HFFc6 (cell line): ENCODE measurements around the gene ZBTB45. TPM values are rescaled to one million over a fixed set of nuclear protein-coding genes. Genes with fewer than 3 reads are reported as not detected.
A peak's percentile ranks its signal among the peaks of the same experiment; 100 is the strongest.

ENCODE experiments used
- DNase-seq: peaks from one replicate; pipeline ENCODE4 v3.0.0-alpha.2; 2018
- H3K27ac Mint-ChIP-seq: 2 replicates; pipeline ENCODE4 v1.8.0; 2020; ENCODE audit warnings: mild to moderate bottlenecking, mixed read lengths
- H3K27me3 Mint-ChIP-seq: 2 replicates; pipeline ENCODE4 v1.8.0; 2021; ENCODE audit warnings: mild to moderate bottlenecking, moderate library complexity, mixed read lengths; ENCODE audit not compliant: insufficient read depth
- H3K36me3 Mint-ChIP-seq: 2 replicates; pipeline ENCODE4 v1.8.0; 2021; ENCODE audit warnings: low read depth, mixed read lengths
- H3K4me1 Mint-ChIP-seq: 2 replicates; pipeline ENCODE4 v1.8.0; 2020; ENCODE audit warnings: low read depth, mixed read lengths
- H3K4me3 Mint-ChIP-seq: 2 replicates; pipeline ENCODE4 v1.8.0; 2020; ENCODE audit warnings: mild to moderate bottlenecking, moderate library complexity, mixed read lengths
- H3K9me3 Mint-ChIP-seq: 2 replicates; pipeline ENCODE4 v1.8.0; 2020; ENCODE audit warnings: mild to moderate bottlenecking, mixed read lengths
- total RNA-seq, 6 experiments: library from RNA; stranded (reverse); fragmentation: NEBNext Ultra II Directional; extraction: Animal tissue kit (Norgen Biotek cat#: 25700); gene quantifications; 2 replicates in 1 of 6; 3 replicates in 5 of 6; pipeline ENCODE4 v1.2.3, GENCODE V29; 2021
- TF ChIP-seq, protein P1 (sequence below): fragments of 200-600 bp; sonication (generic); IDR thresholded peaks from 2 replicates; pipeline ENCODE4 v1.5.0; 2021; ENCODE audit warnings: antibody characterized with exemption, mild to moderate bottlenecking

ZBTB45 gene
- total RNA-seq, 6 experiments from 2014 or later: 15.0 to 17.4 (median 16.7) TPM

DNA sequence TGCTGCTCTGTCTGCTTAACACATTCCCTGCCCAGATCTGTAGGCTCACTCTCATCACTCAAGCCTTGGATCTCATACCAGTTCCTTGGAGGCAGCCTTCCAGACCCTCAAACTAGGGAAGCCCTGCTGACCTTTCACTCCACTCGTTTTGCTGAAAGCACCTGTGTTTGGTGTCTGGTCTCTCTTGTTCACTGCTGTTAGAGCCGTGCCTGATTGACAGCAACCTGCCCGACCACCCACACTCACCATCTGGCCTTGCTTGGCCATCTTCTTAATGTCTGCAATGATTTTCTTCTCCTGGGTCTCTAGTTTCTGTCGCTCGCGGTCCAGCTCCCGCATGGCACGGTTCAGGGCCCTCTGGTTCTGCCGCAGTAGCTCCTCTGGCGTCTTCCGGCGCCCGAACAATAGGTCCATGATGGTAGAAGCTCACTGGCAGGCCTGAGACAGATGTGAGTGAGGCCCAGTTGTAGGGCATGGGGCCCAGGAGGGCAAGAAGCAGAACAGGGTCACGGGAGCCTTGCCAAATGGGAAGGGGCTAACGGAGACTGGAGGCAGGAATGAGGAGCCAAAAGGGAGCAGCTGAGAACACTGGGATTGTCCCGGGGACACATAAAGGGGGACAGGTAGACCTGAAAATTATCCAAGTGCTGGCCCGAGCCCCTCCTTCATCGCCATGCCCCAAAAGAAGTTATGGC lies 34.3 kb upstream of the ZBTB45 start:
- H3K9me3 Mint-ChIP-seq: peaks cover under 1% of the 10 kb centered on the region; the same call in 1 of the 2 replicates
- H3K4me3 Mint-ChIP-seq: peak overlapping the region; percentile 96
- peaks cover 15% of the 10 kb centered on the region for H3K27me3 Mint-ChIP-seq
- peak overlapping the region; percentile 98 for H3K27ac Mint-ChIP-seq
- H3K4me1 Mint-ChIP-seq: peaks cover 51% of the 10 kb centered on the region
- H3K36me3 Mint-ChIP-seq: peaks cover 49% of the 10 kb centered on the region
- TF ChIP-seq, protein P1, sequence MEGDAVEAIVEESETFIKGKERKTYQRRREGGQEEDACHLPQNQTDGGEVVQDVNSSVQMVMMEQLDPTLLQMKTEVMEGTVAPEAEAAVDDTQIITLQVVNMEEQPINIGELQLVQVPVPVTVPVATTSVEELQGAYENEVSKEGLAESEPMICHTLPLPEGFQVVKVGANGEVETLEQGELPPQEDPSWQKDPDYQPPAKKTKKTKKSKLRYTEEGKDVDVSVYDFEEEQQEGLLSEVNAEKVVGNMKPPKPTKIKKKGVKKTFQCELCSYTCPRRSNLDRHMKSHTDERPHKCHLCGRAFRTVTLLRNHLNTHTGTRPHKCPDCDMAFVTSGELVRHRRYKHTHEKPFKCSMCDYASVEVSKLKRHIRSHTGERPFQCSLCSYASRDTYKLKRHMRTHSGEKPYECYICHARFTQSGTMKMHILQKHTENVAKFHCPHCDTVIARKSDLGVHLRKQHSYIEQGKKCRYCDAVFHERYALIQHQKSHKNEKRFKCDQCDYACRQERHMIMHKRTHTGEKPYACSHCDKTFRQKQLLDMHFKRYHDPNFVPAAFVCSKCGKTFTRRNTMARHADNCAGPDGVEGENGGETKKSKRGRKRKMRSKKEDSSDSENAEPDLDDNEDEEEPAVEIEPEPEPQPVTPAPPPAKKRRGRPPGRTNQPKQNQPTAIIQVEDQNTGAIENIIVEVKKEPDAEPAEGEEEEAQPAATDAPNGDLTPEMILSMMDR: no peak
- DNase-seq: no peak

- Mint-ChIP-seq H3K36me3 (peaks cover 50% of the 10 kb centered on the region), H3K27ac (peak overlapping the region; percentile 98), H3K9me3 (no peaks in the 10 kb centered on the region), H3K4me1 (peaks cover 50% of the 10 kb centered on the region), H3K27me3 (peaks cover 14% of the 10 kb centered on the region), H3K4me3 (no peak overlapping the region)
- TF ChIP-seq, protein P1: no peak
- DNase-seq: no peak
These were observed 33.0 kb upstream of the ZBTB45 start for GRCh38 chr19:58552655-58553054.

DNA sequence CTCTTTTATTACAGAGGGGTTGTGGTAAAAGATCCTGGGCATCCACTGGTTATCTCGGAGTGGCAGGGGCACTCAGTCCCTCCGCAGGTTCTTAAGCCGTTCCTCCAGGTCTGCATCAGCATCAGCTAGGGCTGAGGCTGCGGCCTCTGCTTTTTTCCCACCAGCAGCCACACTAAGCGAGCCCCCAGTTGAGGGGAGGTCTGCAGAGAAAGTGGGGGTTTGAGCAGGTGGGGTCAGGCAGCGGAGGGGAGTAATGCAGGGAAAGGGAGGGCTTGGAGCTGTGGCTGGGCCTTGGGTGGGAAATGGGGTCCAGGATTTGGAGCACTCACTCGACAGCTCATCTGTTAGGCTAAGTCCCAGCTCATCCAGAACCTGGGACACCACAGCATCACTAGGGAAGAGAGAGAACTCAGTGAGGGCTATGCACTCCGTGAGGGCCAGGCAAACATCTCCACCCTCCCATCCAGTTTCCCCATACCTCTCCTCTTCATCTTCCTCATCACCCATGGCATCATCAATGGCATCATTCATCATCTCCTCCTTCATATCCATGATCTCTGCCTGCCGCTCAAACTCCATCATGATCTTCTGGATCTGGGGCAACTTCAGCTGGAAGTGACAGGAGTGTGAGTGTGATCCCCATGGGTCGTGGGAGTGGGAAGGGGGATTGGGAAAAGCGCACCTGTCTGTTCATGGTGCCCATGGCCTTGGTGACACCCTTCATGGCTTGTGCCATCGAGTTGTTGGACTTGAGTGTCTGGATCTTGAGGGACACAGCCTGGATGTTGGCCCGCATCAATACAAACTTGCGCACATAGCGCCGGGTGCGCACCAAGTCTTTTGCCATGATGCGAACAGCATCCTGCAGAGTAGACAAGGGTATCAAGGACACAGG lies 32.2 kb upstream of the ZBTB45 start:
- TF ChIP-seq, protein P1: no peak
- H3K9me3 Mint-ChIP-seq: no peaks in the 10 kb centered on the region
- peaks cover 43% of the 10 kb centered on the region for H3K36me3 Mint-ChIP-seq
- peaks cover 46% of the 10 kb centered on the region for H3K4me1 Mint-ChIP-seq
- H3K27ac Mint-ChIP-seq: peak overlapping the region; percentile 98
- H3K27me3 Mint-ChIP-seq: peaks cover 14% of the 10 kb centered on the region
- DNase-seq: no peak
- no peak overlapping the region for H3K4me3 Mint-ChIP-seq

- Mint-ChIP-seq H3K27me3 (peaks cover 16% of the 10 kb centered on the region), H3K4me3 (no peak overlapping the region), H3K9me3 (no peaks in the 10 kb centered on the region), H3K36me3 (peaks cover 43% of the 10 kb centered on the region), H3K4me1 (peaks cover 46% of the 10 kb centered on the region), H3K27ac (no peak overlapping the region)
- DNase-seq: no peak
- TF ChIP-seq, protein P1: no peak
These were observed 31.5 kb upstream of the ZBTB45 start for GRCh38 chr19:58551123-58551497.

DNA sequence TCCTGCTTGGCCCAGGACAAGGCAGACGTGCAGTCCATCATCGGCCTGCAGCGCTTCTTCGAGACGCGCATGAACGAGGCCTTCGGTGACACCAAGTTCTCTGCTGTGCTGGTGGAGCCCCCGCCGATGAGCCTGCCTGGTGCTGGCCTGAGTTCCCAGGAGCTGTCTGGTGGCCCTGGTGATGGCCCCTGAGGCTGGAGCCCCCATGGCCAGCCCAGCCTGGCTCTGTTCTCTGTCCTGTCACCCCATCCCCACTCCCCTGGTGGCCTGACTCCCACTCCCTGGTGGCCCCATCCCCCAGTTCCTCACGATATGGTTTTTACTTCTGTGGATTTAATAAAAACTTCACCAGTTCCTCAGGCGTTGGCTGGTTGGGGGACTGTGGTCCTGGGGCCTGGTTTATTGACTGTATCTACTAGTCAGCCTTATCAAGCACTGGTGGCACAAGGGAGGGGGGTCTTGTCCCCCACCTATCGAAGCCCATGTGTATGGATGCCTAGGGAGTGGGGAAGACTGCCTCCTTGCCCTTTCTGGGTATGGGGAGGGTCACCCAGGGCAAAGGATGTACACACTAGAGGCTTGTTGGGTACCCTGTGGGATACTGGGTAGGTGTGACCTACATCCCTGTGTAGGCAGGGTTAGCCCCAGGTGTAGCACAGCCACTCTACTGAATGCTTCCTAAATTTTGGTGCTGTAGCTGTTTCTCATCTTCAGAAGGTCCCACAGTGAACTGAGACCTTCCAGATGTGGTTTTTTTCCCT lies 30.9 kb upstream of the ZBTB45 start:
- Mint-ChIP-seq H3K9me3 (no peaks in the 10 kb centered on the region), H3K27me3 (peaks cover 16% of the 10 kb centered on the region), H3K4me1 (peaks cover 50% of the 10 kb centered on the region), H3K27ac (no peak overlapping the region), H3K36me3 (peaks cover 47% of the 10 kb centered on the region), H3K4me3 (no peak overlapping the region)
- no peak for DNase-seq
- TF ChIP-seq, protein P1: no peak
